GM23338 (cell line): ENCODE data around the gene SLC9A8. TPM values are rescaled to one million over a fixed set of nuclear protein-coding genes. Genes with fewer than 3 reads are reported as not detected.

Experiments
- ATAC-seq: fragments of 200-7000 bp; cut with Tn5 transposase; 3 replicates; pipeline ENCODE4 v1.9.1; 2020
- DNase-seq: peaks from one replicate; pipeline ENCODE4 v3.0.0-alpha.2; 2015; ENCODE audit warnings: low spot score
- H2AFZ ChIP-seq: fragments of 200-600 bp; sonication (generic); 2 replicates; pipeline ENCODE4 v1.8.0; 2016; ENCODE audit warnings: antibody characterized with exemption, mild to moderate bottlenecking, moderate library complexity
- H3F3A ChIP-seq: fragments of 200-600 bp; sonication (generic); replicated peaks from 2 replicates; pipeline ENCODE4 v1.8.0; 2017; ENCODE audit warnings: antibody characterized with exemption, mixed run types, low read depth
- H3K27ac ChIP-seq: fragments of 200-600 bp; sonication (generic); 2 replicates; pipeline ENCODE4 v1.6.1; 2016; ENCODE audit warnings: low read depth
- H3K27me3 ChIP-seq: fragments of 200-600 bp; sonication (generic); 2 replicates; pipeline ENCODE4 v1.8.0; 2016; ENCODE audit warnings: mild to moderate bottlenecking, mixed run types, moderate library complexity; ENCODE audit not compliant: insufficient read depth
- H3K36me3 ChIP-seq: fragments of 200-600 bp; sonication (generic); 2 replicates; pipeline ENCODE4 v1.8.0; 2016; ENCODE audit warnings: mild to moderate bottlenecking; ENCODE audit not compliant: insufficient read depth
- H3K4me1 ChIP-seq: fragments of 200-600 bp; sonication (generic); 2 replicates; pipeline ENCODE4 v1.8.0; 2016; ENCODE audit warnings: mild to moderate bottlenecking, moderate library complexity; ENCODE audit not compliant: insufficient read depth
- H3K4me2 ChIP-seq: fragments of 200-600 bp; sonication (generic); 2 replicates; pipeline ENCODE4 v1.7.1; 2017; ENCODE audit warnings: mixed run types
- H3K4me3 ChIP-seq: fragments of 200-600 bp; sonication (generic); 2 replicates; pipeline ENCODE4 v1.6.1; 2016; ENCODE audit warnings: mixed run types
- H3K79me2 ChIP-seq: fragments of 200-600 bp; sonication (generic); replicated peaks from 2 replicates; pipeline ENCODE4 v1.8.0; 2017; ENCODE audit warnings: mild to moderate bottlenecking; ENCODE audit not compliant: insufficient read depth
- H3K9me2 ChIP-seq: fragments of 200-600 bp; sonication (generic); 2 replicates; pipeline ENCODE4 v1.8.0; 2017; ENCODE audit not compliant: insufficient read depth
- H4K20me1 ChIP-seq: fragments of 200-600 bp; sonication (generic); replicated peaks from 2 replicates; pipeline ENCODE4 v1.8.0; 2017; ENCODE audit warnings: mild to moderate bottlenecking; ENCODE audit not compliant: insufficient read depth
- H3K27ac Mint-ChIP-seq: 2 replicates; pipeline ENCODE4 v1.8.0; 2020; ENCODE audit warnings: inconsistent platforms, mild to moderate bottlenecking, moderate library complexity, mixed read lengths
- H3K27me3 Mint-ChIP-seq: 3 replicates; pipeline ENCODE4 v1.8.0; 2022; ENCODE audit warnings: low read depth, mild to moderate bottlenecking, moderate library complexity, mixed read lengths, inconsistent platforms; ENCODE audit not compliant: insufficient read depth, poor library complexity
- H3K36me3 Mint-ChIP-seq: 3 replicates; pipeline ENCODE4 v1.8.0; 2021; ENCODE audit warnings: low read depth, mild to moderate bottlenecking, inconsistent platforms, moderate library complexity, mixed read lengths
- H3K4me1 Mint-ChIP-seq: 3 replicates; pipeline ENCODE4 v1.8.0; 2020; ENCODE audit warnings: mild to moderate bottlenecking, inconsistent platforms, mixed read lengths
- H3K4me3 Mint-ChIP-seq: 3 replicates; pipeline ENCODE4 v1.8.0; 2021; ENCODE audit warnings: moderate library complexity, mild to moderate bottlenecking, inconsistent platforms, mixed read lengths
- H3K9me3 Mint-ChIP-seq: 3 replicates; pipeline ENCODE4 v1.8.0; 2020; ENCODE audit warnings: moderate library complexity, mild to moderate bottlenecking, inconsistent platforms, mixed read lengths
- CREB1 ChIP-seq: fragments of 250-450 bp; sonication (Bioruptor Pico); IDR thresholded peaks from 2 replicates; pipeline ENCODE4 v1.5.0; 2020; ENCODE audit warnings: low read depth, mild to moderate bottlenecking, moderate library complexity
- EZH2 ChIP-seq: fragments of 200-600 bp; sonication (generic); IDR thresholded peaks from one replicate; pipeline ENCODE4 v1.8.0; 2017; ENCODE audit warnings: antibody characterized with exemption, mild to moderate bottlenecking, low read depth; ENCODE audit not compliant: unreplicated experiment
- EZH2phosphoT487 ChIP-seq: fragments of 200-600 bp; sonication (generic); IDR thresholded peaks from one replicate; pipeline ENCODE4 v1.8.1; 2018; ENCODE audit warnings: antibody characterized with exemption; ENCODE audit not compliant: unreplicated experiment
- JUNB ChIP-seq: IDR thresholded peaks from one replicate; pipeline ENCODE4 v1.6.1; 2016; ENCODE audit warnings: antibody characterized with exemption; ENCODE audit not compliant: unreplicated experiment
- NANOG ChIP-seq: IDR thresholded peaks from 2 replicates; pipeline ENCODE4 v1.6.1; 2016; ENCODE audit warnings: antibody characterized with exemption, borderline replicate concordance
- POLR2AphosphoS5 ChIP-seq: IDR thresholded peaks from 2 replicates; pipeline ENCODE4 v1.6.1; 2016; ENCODE audit warnings: antibody characterized with exemption, low read depth
- REST ChIP-seq: IDR thresholded peaks from one replicate; pipeline ENCODE4 v1.6.1; 2018; ENCODE audit warnings: antibody characterized with exemption; ENCODE audit not compliant: unreplicated experiment
- STAT1 ChIP-seq: IDR thresholded peaks from one replicate; pipeline ENCODE4 v1.6.1; 2016; ENCODE audit warnings: antibody characterized with exemption; ENCODE audit not compliant: unreplicated experiment
- ZNF114 ChIP-seq: fragments of 250-450 bp; sonication (Bioruptor Pico); IDR thresholded peaks from 2 replicates; pipeline ENCODE4 v1.5.0; 2020; ENCODE audit warnings: mild to moderate bottlenecking, moderate library complexity
- ZNF331 ChIP-seq: fragments of 250-450 bp; sonication (Bioruptor Pico); IDR thresholded peaks from 2 replicates; pipeline ENCODE4 v1.5.0; 2020; ENCODE audit warnings: low read depth, mild to moderate bottlenecking, moderate library complexity
- polyA plus RNA-seq: library from polyadenylated mRNA; unstranded; fragments of >200 nt; fragmentation: Nextera tagmentation; extraction: Ambion mirVana; gene quantifications from 2 replicates; pipeline ENCODE4 v1.2.1, GENCODE V29; 2016
- total RNA-seq: library from RNA; depleted of rRNA; stranded (reverse); fragments of >200 nt; shearing (Covaris generic); gene quantifications from 2 replicates; pipeline ENCODE4 v1.2.3, GENCODE V29; 2014
- TF ChIP-seq, protein P1 (sequence below): IDR thresholded peaks from 2 replicates; pipeline ENCODE4 v1.6.1; 2016; ENCODE audit warnings: antibody characterized with exemption
- TF ChIP-seq, protein P2 (sequence below): fragments of 250-450 bp; sonication (Bioruptor Pico); IDR thresholded peaks from 2 replicates; pipeline ENCODE4 v1.5.0; 2020; ENCODE audit warnings: mild to moderate bottlenecking, moderate library complexity

SLC9A8 gene
- total and polyA plus RNA-seq, 2 experiments from 2014 or later = 2.6 to 6.4 TPM

DNA sequence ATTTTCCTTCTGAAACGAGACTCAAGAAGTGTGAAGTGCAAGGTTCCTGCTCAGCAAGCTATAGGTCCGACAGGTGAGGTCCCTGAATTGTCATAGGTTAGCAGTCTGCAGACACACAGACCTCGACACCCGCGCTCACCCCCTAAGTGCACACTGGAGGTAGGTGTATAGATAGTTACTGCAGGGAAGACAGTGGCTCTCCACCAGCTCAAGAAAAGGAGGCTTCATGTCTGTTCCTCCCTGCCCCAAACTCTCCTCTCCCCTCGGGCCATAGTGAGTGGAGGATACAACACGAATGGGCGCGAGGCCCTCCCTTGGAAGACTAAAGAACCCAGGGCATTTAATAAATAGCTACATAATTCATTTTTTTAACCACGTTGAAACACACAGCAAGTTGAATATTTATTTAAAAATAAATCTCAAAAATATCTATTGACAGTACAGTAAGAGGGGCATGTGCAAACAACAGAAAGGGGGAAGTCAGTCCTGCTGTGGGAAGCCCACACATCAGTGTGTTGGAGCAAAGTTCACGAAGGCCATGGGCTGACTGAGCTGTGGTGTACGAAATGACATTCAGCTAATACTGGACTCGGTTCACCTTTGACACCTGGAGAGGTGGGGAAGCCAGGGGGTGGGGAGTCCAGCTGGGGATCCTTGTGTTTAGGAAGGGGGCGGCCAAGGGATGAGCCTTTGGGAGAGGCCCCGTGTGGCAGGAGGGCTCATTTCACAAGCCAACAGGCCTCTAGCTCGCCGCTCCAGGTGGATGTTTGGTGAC, 92.0 kb downstream of the SLC9A8 start (continued):
- TF ChIP-seq, protein P1, sequence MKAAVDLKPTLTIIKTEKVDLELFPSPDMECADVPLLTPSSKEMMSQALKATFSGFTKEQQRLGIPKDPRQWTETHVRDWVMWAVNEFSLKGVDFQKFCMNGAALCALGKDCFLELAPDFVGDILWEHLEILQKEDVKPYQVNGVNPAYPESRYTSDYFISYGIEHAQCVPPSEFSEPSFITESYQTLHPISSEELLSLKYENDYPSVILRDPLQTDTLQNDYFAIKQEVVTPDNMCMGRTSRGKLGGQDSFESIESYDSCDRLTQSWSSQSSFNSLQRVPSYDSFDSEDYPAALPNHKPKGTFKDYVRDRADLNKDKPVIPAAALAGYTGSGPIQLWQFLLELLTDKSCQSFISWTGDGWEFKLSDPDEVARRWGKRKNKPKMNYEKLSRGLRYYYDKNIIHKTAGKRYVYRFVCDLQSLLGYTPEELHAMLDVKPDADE = no peak
- TF ChIP-seq STAT1 = no peak

- no peak overlapping the region for H2AFZ ChIP-seq
- H3F3A ChIP-seq = no peaks in the 10 kb centered on the region
- Mint-ChIP-seq H3K36me3 (peaks cover 21% of the 10 kb centered on the region), H3K27me3 (peaks cover 5% of the 10 kb centered on the region), H3K4me3 (no peak overlapping the region), H3K4me1 (no peaks in the 10 kb centered on the region), H3K27ac (no peak overlapping the region), H3K9me3 (no peaks in the 10 kb centered on the region)
- H3K4me2 ChIP-seq = no peak overlapping the region
- no peaks in the 10 kb centered on the region for H3K9me2 ChIP-seq
- no peaks in the 10 kb centered on the region for H3K4me1 ChIP-seq
- no peak for DNase-seq
- H3K79me2 ChIP-seq = peaks cover 15% of the 10 kb centered on the region
- no peaks in the 10 kb centered on the region; the same call in 1 of the 2 replicates for H3K36me3 ChIP-seq
- no peak overlapping the region for H3K4me3 ChIP-seq
- no peaks in the 10 kb centered on the region for H3K27me3 ChIP-seq
- H3K27ac ChIP-seq = no peak overlapping the region
- H4K20me1 ChIP-seq = peaks cover 4% of the 10 kb centered on the region
- ATAC-seq = no peak
- TF ChIP-seq EZH2 (no peak), EZH2phosphoT487 (no peak), REST (no peak), JUNB (no peak), POLR2AphosphoS5 (no peak), ZNF331 (CRISPR knock-in tag) (no peak), NANOG (no peak), ZNF114 (CRISPR knock-in tag) (no peak), CREB1 (CRISPR knock-in tag) (no peak)
- TF ChIP-seq, protein P2, sequence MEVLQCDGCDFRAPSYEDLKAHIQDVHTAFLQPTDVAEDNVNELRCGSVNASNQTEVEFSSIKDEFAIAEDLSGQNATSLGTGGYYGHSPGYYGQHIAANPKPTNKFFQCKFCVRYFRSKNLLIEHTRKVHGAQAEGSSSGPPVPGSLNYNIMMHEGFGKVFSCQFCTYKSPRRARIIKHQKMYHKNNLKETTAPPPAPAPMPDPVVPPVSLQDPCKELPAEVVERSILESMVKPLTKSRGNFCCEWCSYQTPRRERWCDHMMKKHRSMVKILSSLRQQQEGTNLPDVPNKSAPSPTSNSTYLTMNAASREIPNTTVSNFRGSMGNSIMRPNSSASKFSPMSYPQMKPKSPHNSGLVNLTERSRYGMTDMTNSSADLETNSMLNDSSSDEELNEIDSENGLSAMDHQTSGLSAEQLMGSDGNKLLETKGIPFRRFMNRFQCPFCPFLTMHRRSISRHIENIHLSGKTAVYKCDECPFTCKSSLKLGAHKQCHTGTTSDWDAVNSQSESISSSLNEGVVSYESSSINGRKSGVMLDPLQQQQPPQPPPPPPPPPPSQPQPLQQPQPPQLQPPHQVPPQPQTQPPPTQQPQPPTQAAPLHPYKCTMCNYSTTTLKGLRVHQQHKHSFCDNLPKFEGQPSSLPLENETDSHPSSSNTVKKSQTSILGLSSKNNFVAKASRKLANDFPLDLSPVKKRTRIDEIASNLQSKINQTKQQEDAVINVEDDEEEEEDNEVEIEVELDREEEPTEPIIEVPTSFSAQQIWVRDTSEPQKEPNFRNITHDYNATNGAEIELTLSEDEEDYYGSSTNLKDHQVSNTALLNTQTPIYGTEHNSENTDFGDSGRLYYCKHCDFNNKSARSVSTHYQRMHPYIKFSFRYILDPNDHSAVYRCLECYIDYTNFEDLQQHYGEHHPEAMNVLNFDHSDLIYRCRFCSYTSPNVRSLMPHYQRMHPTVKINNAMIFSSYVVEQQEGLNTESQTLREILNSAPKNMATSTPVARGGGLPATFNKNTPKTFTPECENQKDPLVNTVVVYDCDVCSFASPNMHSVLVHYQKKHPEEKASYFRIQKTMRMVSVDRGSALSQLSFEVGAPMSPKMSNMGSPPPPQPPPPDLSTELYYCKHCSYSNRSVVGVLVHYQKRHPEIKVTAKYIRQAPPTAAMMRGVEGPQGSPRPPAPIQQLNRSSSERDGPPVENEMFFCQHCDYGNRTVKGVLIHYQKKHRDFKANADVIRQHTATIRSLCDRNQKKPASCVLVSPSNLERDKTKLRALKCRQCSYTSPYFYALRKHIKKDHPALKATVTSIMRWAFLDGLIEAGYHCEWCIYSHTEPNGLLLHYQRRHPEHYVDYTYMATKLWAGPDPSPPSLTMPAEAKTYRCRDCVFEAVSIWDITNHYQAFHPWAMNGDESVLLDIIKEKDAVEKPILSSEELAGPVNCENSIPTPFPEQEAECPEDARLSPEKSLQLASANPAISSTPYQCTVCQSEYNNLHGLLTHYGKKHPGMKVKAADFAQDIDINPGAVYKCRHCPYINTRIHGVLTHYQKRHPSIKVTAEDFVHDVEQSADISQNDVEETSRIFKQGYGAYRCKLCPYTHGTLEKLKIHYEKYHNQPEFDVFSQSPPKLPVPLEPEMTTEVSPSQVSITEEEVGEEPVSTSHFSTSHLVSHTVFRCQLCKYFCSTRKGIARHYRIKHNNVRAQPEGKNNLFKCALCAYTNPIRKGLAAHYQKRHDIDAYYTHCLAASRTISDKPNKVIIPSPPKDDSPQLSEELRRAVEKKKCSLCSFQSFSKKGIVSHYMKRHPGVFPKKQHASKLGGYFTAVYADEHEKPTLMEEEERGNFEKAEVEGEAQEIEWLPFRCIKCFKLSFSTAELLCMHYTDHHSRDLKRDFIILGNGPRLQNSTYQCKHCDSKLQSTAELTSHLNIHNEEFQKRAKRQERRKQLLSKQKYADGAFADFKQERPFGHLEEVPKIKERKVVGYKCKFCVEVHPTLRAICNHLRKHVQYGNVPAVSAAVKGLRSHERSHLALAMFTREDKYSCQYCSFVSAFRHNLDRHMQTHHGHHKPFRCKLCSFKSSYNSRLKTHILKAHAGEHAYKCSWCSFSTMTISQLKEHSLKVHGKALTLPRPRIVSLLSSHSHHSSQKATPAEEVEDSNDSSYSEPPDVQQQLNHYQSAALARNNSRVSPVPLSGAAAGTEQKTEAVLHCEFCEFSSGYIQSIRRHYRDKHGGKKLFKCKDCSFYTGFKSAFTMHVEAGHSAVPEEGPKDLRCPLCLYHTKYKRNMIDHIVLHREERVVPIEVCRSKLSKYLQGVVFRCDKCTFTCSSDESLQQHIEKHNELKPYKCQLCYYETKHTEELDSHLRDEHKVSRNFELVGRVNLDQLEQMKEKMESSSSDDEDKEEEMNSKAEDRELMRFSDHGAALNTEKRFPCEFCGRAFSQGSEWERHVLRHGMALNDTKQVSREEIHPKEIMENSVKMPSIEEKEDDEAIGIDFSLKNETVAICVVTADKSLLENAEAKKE (CRISPR knock-in tag) = no peak
Observed at GRCh38 chr20:49905415-49906091, 92.9 kb downstream of the SLC9A8 start.
